ENCODE data around the gene TANC1. TPM values are rescaled to one million over a fixed set of nuclear protein-coding genes. Genes with fewer than 3 reads are reported as not detected.

The TANC1 gene
- polyA plus RNA-seq, 2 donors = 18.1 to 21.4 TPM

DNA sequence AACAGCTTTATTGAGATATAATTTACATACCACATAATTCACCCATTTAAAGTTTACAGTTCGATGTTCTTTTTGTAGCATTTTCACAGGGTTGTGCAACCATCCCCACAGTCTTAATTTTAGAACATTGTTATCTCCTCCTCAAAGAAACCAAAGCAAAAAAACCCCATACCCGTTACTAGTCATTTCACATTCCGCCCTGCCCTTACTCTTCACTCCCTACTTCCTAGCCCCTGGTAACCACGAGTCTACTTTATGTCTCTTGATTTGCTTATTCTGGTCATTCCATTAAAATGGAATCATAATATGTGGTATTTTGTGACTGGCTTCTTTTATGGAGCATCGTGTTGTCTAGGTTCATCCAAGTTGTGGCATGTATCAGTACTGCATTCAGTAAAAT is 137.7 kb downstream of the TANC1 start:
- Histone ChIP-seq H3K4me1 (ENCODE audit: control insufficient read depth in 2 of 2, insufficient read depth in 2 of 2, low read length in 1 of 2) (peaks cover 0 to 14% of the 10 kb centered on the region in 2 donors), H3K9me3 (ENCODE audit: control insufficient read depth in 2 of 2, insufficient read depth in 1 of 2, low read depth in 1 of 2, low read length in 1 of 2) (no peaks in the 10 kb centered on the region), H3K27me3 (ENCODE audit: control insufficient read depth in 1 of 2, insufficient read depth in 2 of 2, low read length in 2 of 2) (no peaks in the 10 kb centered on the region), H3K36me3 (ENCODE audit: control insufficient read depth in 2 of 2, insufficient read depth in 2 of 2, low read length in 1 of 2) (no peaks in the 10 kb centered on the region), H3K27ac (ENCODE audit: low read depth in 2 of 2, low read length in 1 of 2) (no peak overlapping the region), H3K4me3 (ENCODE audit: low read depth in 1 of 2, low read length in 2 of 2) (no peak overlapping the region)
- WGBS, 2 donors = 82 to 83% methylated on average over 5 of the region's 5 CpGs

DNA sequence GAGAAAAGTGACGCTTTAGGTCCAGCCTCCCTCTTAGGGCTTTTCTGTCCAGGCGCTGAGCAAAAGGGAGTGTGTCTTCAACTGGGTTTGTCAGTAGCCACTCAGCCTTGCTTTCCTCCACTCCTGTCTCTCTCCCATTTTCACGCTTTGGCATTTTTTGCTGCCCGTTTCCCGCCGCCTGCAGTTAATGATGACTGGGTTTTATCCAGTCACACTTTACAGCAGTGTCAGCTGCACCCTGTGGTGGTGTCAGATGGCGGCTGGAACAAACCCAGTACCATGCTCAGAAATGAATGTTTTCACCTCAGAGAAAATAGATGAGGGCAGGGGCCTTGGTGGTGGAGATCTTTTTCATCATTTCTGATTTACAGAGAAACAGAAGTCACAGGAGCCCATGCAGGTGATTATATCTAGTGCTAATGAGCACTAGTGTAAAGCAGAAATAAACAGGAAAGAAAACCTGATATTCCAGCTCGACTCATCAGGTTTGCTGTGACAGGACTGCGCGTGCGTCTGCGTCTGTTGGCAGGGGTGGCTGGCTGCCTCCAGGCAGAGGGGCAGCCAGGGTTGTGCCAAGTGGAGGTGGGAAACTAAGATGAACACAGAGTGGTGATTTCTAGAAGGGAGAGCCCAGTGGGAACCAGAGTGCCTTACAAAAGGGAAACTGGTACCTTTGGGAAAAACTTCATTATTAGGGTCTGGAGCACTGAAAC is 139.9 kb downstream of the TANC1 start:
- Histone ChIP-seq H3K36me3 (ENCODE audit: control insufficient read depth in 2 of 2, insufficient read depth in 2 of 2, low read length in 1 of 2) (no peaks in the 10 kb centered on the region), H3K4me3 (ENCODE audit: low read depth in 1 of 2, low read length in 2 of 2) (no peak overlapping the region), H3K4me1 (ENCODE audit: control insufficient read depth in 2 of 2, insufficient read depth in 2 of 2, low read length in 1 of 2) (peaks cover 0 to 17% of the 10 kb centered on the region in 2 donors), H3K27me3 (ENCODE audit: control insufficient read depth in 1 of 2, insufficient read depth in 2 of 2, low read length in 2 of 2) (no peaks in the 10 kb centered on the region), H3K27ac (ENCODE audit: low read depth in 2 of 2, low read length in 1 of 2) (peak overlapping the region; percentile 73 to 80), H3K9me3 (ENCODE audit: control insufficient read depth in 2 of 2, insufficient read depth in 1 of 2, low read depth in 1 of 2, low read length in 1 of 2) (no peaks in the 10 kb centered on the region)
- 54 to 78% methylated on average over 12 of the region's 12 CpGs for WGBS, 2 donors

DNA sequence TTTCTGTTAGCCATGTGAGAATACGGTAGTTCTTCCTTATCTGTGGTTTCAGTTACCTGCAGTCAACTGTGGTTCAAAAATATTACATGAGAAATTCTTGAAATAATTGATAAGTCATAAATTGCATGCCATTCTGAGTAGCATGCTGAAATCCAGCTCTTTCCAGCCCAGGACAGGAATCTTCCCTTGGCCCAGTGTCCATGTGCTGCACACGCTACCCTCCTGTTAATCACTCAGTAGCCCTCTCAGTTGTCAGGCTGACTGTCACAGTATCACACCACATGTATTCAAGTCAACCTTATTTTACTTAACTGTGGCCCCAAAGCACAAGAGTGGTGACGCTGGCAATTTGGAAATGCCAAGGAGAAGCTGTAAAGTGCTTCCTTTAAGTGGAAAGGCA is 141.1 kb downstream of the TANC1 start:
- no peaks in the 10 kb centered on the region for H3K27me3 ChIP-seq (ENCODE audit: control insufficient read depth in 1 of 2, insufficient read depth in 2 of 2, low read length in 2 of 2)
- H3K4me1 ChIP-seq (ENCODE audit: control insufficient read depth in 2 of 2, insufficient read depth in 2 of 2, low read length in 1 of 2) = peaks cover 0 to 17% of the 10 kb centered on the region in 2 donors
- H3K36me3 ChIP-seq (ENCODE audit: control insufficient read depth in 2 of 2, insufficient read depth in 2 of 2, low read length in 1 of 2) = no peaks in the 10 kb centered on the region
- H3K27ac ChIP-seq (ENCODE audit: low read depth in 2 of 2, low read length in 1 of 2) = no peak overlapping the region
- WGBS, 2 donors = 90 to 92% methylated on average over 3 of the region's 3 CpGs
- H3K9me3 ChIP-seq (ENCODE audit: control insufficient read depth in 2 of 2, insufficient read depth in 1 of 2, low read depth in 1 of 2, low read length in 1 of 2) = no peaks in the 10 kb centered on the region
- H3K4me3 ChIP-seq (ENCODE audit: low read depth in 1 of 2, low read length in 2 of 2) = no peak overlapping the region

DNA sequence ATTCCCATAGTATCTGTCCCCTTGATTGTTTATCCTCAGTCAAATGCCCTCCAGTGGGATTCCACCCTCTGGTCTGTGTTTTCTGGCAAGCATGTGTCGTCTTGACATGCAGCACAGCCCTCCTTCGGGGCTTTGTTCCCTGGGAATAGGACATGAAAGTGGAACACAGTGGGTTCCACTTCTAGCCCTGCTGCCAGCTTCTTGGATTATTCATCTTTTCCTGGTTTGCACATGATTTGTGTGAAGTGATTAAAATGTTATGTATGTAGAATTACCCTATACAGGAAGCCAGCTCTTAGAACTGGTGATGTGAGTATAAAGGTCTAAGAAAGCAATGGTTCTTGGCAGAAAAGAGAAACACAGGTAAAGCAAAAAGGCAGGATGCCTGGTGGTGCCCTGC is 142.3 kb downstream of the TANC1 start:
- Histone ChIP-seq H3K9me3 (ENCODE audit: control insufficient read depth in 2 of 2, insufficient read depth in 1 of 2, low read depth in 1 of 2, low read length in 1 of 2) (no peaks in the 10 kb centered on the region), H3K27me3 (ENCODE audit: control insufficient read depth in 1 of 2, insufficient read depth in 2 of 2, low read length in 2 of 2) (no peaks in the 10 kb centered on the region), H3K27ac (ENCODE audit: low read depth in 2 of 2, low read length in 1 of 2) (peak overlapping the region; percentile 2 to 51), H3K4me1 (ENCODE audit: control insufficient read depth in 2 of 2, insufficient read depth in 2 of 2, low read length in 1 of 2) (peaks cover 0 to 17% of the 10 kb centered on the region in 2 donors), H3K4me3 (ENCODE audit: low read depth in 1 of 2, low read length in 2 of 2) (no peak overlapping the region), H3K36me3 (ENCODE audit: control insufficient read depth in 2 of 2, insufficient read depth in 2 of 2, low read length in 1 of 2) (no peaks in the 10 kb centered on the region)
- WGBS, 2 donors = 46 to 51% methylated on average over 2 of the region's 2 CpGs

DNA sequence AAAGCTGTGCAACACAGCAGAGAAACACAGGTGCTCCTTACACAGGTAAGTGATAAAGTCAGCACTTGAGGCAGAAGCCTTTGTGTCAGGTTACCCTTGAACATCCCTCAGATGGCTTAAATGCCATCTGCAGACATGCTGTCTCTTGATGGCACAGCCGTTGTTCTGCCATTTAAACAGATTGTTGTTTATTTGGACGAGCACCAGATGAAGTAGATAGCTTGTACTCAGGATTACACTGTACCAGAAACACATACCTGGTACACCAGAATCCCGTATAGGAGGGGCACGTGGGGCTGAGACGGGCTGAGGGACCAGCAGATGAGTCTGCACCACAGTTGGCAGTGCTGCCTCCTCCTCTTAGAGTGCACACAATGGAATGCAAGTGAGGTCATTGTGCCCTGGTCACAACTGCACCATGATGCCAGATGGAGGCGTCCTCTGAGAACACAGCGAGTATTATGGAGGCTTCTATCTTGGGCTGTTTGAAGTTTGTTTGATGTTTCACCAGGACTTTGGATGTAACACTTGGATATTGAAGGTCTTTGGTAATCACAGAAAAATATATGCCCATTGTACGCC is 143.0 kb downstream of the TANC1 start:
- no peak overlapping the region for H3K27ac ChIP-seq (ENCODE audit: low read depth in 2 of 2, low read length in 1 of 2)
- H3K4me1 ChIP-seq (ENCODE audit: control insufficient read depth in 2 of 2, insufficient read depth in 2 of 2, low read length in 1 of 2) = peaks cover 0 to 17% of the 10 kb centered on the region in 2 donors
- no peaks in the 10 kb centered on the region for H3K36me3 ChIP-seq (ENCODE audit: control insufficient read depth in 2 of 2, insufficient read depth in 2 of 2, low read length in 1 of 2)
- H3K27me3 ChIP-seq (ENCODE audit: control insufficient read depth in 1 of 2, insufficient read depth in 2 of 2, low read length in 2 of 2) = no peaks in the 10 kb centered on the region
- H3K9me3 ChIP-seq (ENCODE audit: control insufficient read depth in 2 of 2, insufficient read depth in 1 of 2, low read depth in 1 of 2, low read length in 1 of 2) = no peaks in the 10 kb centered on the region
- WGBS, 2 donors = 73 to 83% methylated on average over 8 of the region's 8 CpGs
- no peak overlapping the region for H3K4me3 ChIP-seq (ENCODE audit: low read depth in 1 of 2, low read length in 2 of 2)

DNA sequence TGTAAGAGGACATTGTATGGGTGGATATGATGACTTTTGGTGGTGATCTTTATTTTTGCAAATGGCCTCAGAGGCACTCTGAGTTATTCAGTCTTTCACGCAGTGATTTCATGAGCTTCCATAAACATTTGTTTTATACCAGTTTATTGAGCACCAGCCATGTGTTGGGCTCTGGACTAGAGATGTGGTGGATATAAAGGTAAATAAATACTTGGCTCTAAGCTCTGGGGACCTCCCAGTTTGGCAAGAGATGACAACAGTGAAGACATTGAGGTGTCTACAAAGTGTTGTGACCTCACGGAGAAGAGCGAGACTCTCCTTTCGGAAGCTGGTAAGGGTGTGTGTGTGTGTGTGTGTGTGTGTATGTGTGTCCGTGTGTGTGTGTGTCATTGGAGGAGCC is 146.4 kb downstream of the TANC1 start:
- Histone ChIP-seq H3K4me1 (ENCODE audit: control insufficient read depth in 2 of 2, insufficient read depth in 2 of 2, low read length in 1 of 2) (peaks cover 0 to 7% of the 10 kb centered on the region in 2 donors), H3K27me3 (ENCODE audit: control insufficient read depth in 1 of 2, insufficient read depth in 2 of 2, low read length in 2 of 2) (no peaks in the 10 kb centered on the region), H3K9me3 (ENCODE audit: control insufficient read depth in 2 of 2, insufficient read depth in 1 of 2, low read depth in 1 of 2, low read length in 1 of 2) (no peaks in the 10 kb centered on the region), H3K36me3 (ENCODE audit: control insufficient read depth in 2 of 2, insufficient read depth in 2 of 2, low read length in 1 of 2) (no peaks in the 10 kb centered on the region), H3K4me3 (ENCODE audit: low read depth in 1 of 2, low read length in 2 of 2) (no peak overlapping the region), H3K27ac (ENCODE audit: low read depth in 2 of 2, low read length in 1 of 2) (no peak overlapping the region)
- WGBS, 2 donors = 78 to 90% methylated on average over 5 of the region's 5 CpGs

DNA sequence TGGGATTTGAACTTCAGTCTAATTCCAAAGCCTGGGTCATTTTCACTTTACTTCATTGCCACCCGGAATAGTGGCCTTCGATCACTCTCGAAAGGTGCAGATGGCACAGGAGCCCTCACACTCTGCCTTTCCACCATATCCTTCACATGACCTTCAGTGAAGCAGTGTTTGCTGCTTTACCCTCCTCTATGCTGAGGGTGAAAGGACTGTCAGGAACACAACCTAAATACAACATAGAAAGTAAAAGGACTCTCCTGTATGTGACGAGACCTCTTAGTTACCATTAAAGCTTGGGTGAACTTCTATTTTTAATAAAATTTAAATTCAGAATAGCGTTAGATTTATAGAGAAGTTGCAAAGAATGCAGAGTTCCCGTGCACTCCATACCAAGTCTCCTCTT is 148.5 kb downstream of the TANC1 start:
- no peak overlapping the region for H3K27ac ChIP-seq (ENCODE audit: low read depth in 2 of 2, low read length in 1 of 2)
- no peaks in the 10 kb centered on the region for H3K9me3 ChIP-seq (ENCODE audit: control insufficient read depth in 2 of 2, insufficient read depth in 1 of 2, low read depth in 1 of 2, low read length in 1 of 2)
- 98 to 99% methylated on average over 6 of the region's 6 CpGs for WGBS, 2 donors
- no peak overlapping the region for H3K4me3 ChIP-seq (ENCODE audit: low read depth in 1 of 2, low read length in 2 of 2)
- H3K27me3 ChIP-seq (ENCODE audit: control insufficient read depth in 1 of 2, insufficient read depth in 2 of 2, low read length in 2 of 2) = no peaks in the 10 kb centered on the region
- no peaks in the 10 kb centered on the region for H3K36me3 ChIP-seq (ENCODE audit: control insufficient read depth in 2 of 2, insufficient read depth in 2 of 2, low read length in 1 of 2)
- no peaks in the 10 kb centered on the region for H3K4me1 ChIP-seq (ENCODE audit: control insufficient read depth in 2 of 2, insufficient read depth in 2 of 2, low read length in 1 of 2)

DNA sequence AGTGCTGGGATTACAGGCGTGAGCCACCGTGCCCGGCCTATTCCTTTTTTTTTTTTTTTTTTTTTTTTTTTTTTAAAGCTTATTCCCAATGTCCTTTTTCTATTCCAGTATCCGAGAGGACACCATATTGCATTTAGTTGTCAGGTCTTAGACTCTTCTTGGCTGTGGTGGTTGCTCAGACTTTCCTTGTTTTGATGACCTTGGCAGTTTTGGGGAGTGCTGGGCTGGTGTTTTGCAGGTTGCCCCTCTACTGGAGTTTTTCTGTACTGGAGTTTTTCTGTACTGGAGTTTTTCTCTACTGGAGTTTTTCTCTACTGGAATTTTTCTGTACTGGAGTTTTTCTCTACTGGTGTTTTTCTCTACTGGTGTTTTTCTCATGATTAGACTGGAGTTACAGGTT is 149.2 kb downstream of the TANC1 start:
- Histone ChIP-seq H3K27me3 (ENCODE audit: control insufficient read depth in 1 of 2, insufficient read depth in 2 of 2, low read length in 2 of 2) (no peaks in the 10 kb centered on the region), H3K4me1 (ENCODE audit: control insufficient read depth in 2 of 2, insufficient read depth in 2 of 2, low read length in 1 of 2) (no peaks in the 10 kb centered on the region), H3K36me3 (ENCODE audit: control insufficient read depth in 2 of 2, insufficient read depth in 2 of 2, low read length in 1 of 2) (no peaks in the 10 kb centered on the region), H3K4me3 (ENCODE audit: low read depth in 1 of 2, low read length in 2 of 2) (no peak overlapping the region), H3K27ac (ENCODE audit: low read depth in 2 of 2, low read length in 1 of 2) (no peak overlapping the region), H3K9me3 (ENCODE audit: control insufficient read depth in 2 of 2, insufficient read depth in 1 of 2, low read depth in 1 of 2, low read length in 1 of 2) (no peaks in the 10 kb centered on the region)
- WGBS, 2 donors = 92 to 94% methylated on average over 4 of the region's 4 CpGs

DNA sequence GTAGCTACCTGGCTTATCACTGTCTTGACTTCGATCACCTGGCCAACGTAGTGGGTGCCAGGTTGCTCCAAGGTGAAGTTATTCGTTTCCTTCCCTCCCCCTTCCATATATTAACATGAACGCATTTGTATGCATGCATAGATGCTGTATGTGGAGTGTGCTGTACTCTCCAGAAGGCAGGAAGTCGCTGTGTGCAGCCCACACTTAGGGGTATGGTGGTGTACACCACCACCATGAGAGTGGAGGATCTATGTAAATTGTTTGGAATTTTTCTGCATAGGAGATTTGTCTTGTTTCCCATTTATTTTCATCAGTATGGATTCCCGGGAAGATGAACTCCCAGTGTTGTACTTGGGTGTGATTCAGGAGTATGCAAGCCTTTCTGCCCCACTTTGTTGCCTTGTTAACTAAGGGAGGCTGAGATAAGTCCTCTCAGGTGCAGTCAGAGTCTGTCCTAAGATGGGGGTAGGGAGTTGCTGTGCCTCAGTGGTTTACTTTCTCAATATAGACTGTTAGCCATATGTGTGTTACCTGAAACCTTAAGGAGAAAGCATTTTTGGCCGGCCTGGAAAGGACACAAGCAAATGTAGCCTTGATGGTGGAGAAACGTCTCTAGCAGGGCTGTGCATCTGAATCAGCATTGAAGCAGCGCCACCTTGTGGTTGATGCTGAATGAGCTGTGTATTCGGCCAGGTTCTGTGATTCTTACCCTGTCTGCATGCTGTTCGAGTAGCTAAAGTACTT is 149.8 kb downstream of the TANC1 start:
- Histone ChIP-seq H3K4me1 (ENCODE audit: control insufficient read depth in 2 of 2, insufficient read depth in 2 of 2, low read length in 1 of 2) (peaks cover 4% of the 10 kb centered on the region in 2 donors), H3K27me3 (ENCODE audit: control insufficient read depth in 1 of 2, insufficient read depth in 2 of 2, low read length in 2 of 2) (no peaks in the 10 kb centered on the region), H3K4me3 (ENCODE audit: low read depth in 1 of 2, low read length in 2 of 2) (no peak overlapping the region), H3K36me3 (ENCODE audit: control insufficient read depth in 2 of 2, insufficient read depth in 2 of 2, low read length in 1 of 2) (no peaks in the 10 kb centered on the region), H3K27ac (ENCODE audit: low read depth in 2 of 2, low read length in 1 of 2) (peak overlapping the region in 1 of 2 donors; percentile 27), H3K9me3 (ENCODE audit: control insufficient read depth in 2 of 2, insufficient read depth in 1 of 2, low read depth in 1 of 2, low read length in 1 of 2) (no peaks in the 10 kb centered on the region)
- WGBS, 2 donors = 39 to 43% methylated on average over 11 of the region's 11 CpGs

Data from esophagus (tissue), 2 donors.